HCT116 (cell line): ENCODE measurements around the gene MAOA. TPM values are rescaled to one million over a fixed set of nuclear protein-coding genes. Genes with fewer than 3 reads are reported as not detected.

ENCODE experiments used
- ATAC-seq: fragments of 200-7000 bp; cut with Tn5 transposase; 2 replicates; pipeline ENCODE4 v1.9.1; 2020; ENCODE audit warnings: mild to moderate bottlenecking, moderate library complexity
- BruUV-seq: library from RNA; stranded (reverse); fragments of 400-500 nt; replicated peaks from 2 replicates; lab custom pipeline; 2021; lab: Mats Ljungman, UMichigan
- CTCF ChIA-PET: fragments of 300-600 bp; sonication (Branson Sonifier 250); formaldehyde crosslinking; loops from one replicate; lab custom pipeline; 2021; ENCODE audit warnings: antibody characterized with exemption; lab: Charles Lee
- POLR2A ChIA-PET: fragments of 300-600, 350-600 bp; sonication (Branson Sonifier 250); formaldehyde crosslinking; loops from one replicate; lab custom pipeline; 2021; ENCODE audit warnings: antibody characterized with exemption; lab: Charles Lee
- RAD21 ChIA-PET, 2 experiments: fragments of 300-600 bp; sonication (Branson Sonifier 250); formaldehyde crosslinking; loops; one replicate each; lab custom pipeline; 2023; ENCODE audit warnings: low total read pairs in 2 of 2; ENCODE audit not compliant: uncharacterized antibody in 2 of 2, unreplicated experiment in 2 of 2, low non-redundant PET in 1 of 2; lab: Charles Lee
- DNase-seq: peaks from one replicate; pipeline ENCODE4 v3.0.0-alpha.2; 2010; ENCODE audit warnings: low read depth, low spot score
- H2AFZ ChIP-seq: fragments of 200-600 bp; shearing (Covaris generic), sonication (generic); 2 replicates; pipeline ENCODE4 v1.6.1; 2017; ENCODE audit warnings: low read depth, mixed run types, mixed read lengths, antibody characterized with exemption, low read length; ENCODE audit not compliant: poor library complexity, severe bottlenecking
- H3K27ac ChIP-seq: 2 replicates; pipeline ENCODE4 v1.5.1; 2012; ENCODE audit warnings: low read depth, low read length
- H3K27me3 ChIP-seq: fragments of 200-600 bp; sonication (generic); 2 replicates; pipeline ENCODE4 v1.6.1; 2016; ENCODE audit warnings: mixed run types, low read length, mixed read lengths; ENCODE audit not compliant: insufficient read depth
- H3K36me3 ChIP-seq, 2 experiments: fragments of 200-500 bp in 1 of 2; fragments of 200-600 bp in 1 of 2; sonication (Bioruptor generic) in 1 of 2; sonication (generic) in 1 of 2; 2 replicates each; pipeline versions ENCODE4 v1.5.1 to v1.6.1; 2014 to 2016; ENCODE audit warnings: low read length in 2 of 2, inconsistent platforms in 1 of 2, mixed read lengths in 1 of 2, mixed run types in 1 of 2; ENCODE audit not compliant: insufficient read depth in 2 of 2, control insufficient read depth in 1 of 2
- H3K4me1 ChIP-seq, 2 experiments: fragments of 200-600 bp in 1 of 2; sonication (generic) in 1 of 2; 2 replicates each; pipeline versions ENCODE4 v1.5.1 to v1.6.1; 2012 to 2017; ENCODE audit warnings: low read length in 2 of 2, inconsistent platforms in 1 of 2, mild to moderate bottlenecking in 1 of 2, mixed read lengths in 1 of 2, mixed run types in 1 of 2, moderate library complexity in 1 of 2; ENCODE audit not compliant: insufficient read depth in 2 of 2, control insufficient read depth in 1 of 2
- H3K4me2 ChIP-seq: fragments of 200-600 bp; sonication (generic); 2 replicates; pipeline ENCODE4 v1.6.1; 2017; ENCODE audit warnings: mixed run types, low read length, mixed read lengths
- H3K4me3 ChIP-seq, 2 experiments: fragments of 200-600 bp in 1 of 2; sonication (generic) in 1 of 2; replicated peaks in 1 of 2; 2 replicates each; pipeline ENCODE4 v1.5.1; 2011 to 2016; ENCODE audit warnings: low read length in 2 of 2, control low read depth in 1 of 2, low read depth in 1 of 2, mild to moderate bottlenecking in 1 of 2, mixed read lengths in 1 of 2, mixed run types in 1 of 2
- H3K79me2 ChIP-seq: fragments of 200-600 bp; sonication (generic); 2 replicates; pipeline ENCODE4 v1.6.1; 2017; ENCODE audit warnings: mild to moderate bottlenecking, mixed run types, low read length, moderate library complexity, mixed read lengths; ENCODE audit not compliant: insufficient read depth
- H3K9ac ChIP-seq: fragments of 200-600 bp; sonication (generic); 2 replicates; pipeline ENCODE4 v1.6.1; 2016; ENCODE audit warnings: low read length, mixed read lengths
- H3K9me2 ChIP-seq: fragments of 200-600 bp; sonication (generic), shearing (Covaris generic); 2 replicates; pipeline ENCODE4 v1.6.1; 2017; ENCODE audit warnings: mixed run types, mild to moderate bottlenecking, moderate library complexity; ENCODE audit not compliant: insufficient read depth
- H3K9me3 ChIP-seq, 2 experiments: fragments of 200-500 bp in 1 of 2; fragments of 200-600 bp in 1 of 2; sonication (Bioruptor generic) in 1 of 2; sonication (generic) in 1 of 2; 2 replicates each; pipeline ENCODE4 v1.6.1; 2014 to 2017; ENCODE audit warnings: low read length in 2 of 2, mixed read lengths in 2 of 2, inconsistent platforms in 1 of 2, low read depth in 1 of 2, mild to moderate bottlenecking in 1 of 2, mixed run types in 1 of 2, moderate library complexity in 1 of 2; ENCODE audit not compliant: control insufficient read depth in 1 of 2, insufficient read depth in 1 of 2
- H4K20me1 ChIP-seq: fragments of 200-600 bp; sonication (generic), shearing (Covaris generic); 2 replicates; pipeline ENCODE4 v1.6.1; 2017; ENCODE audit warnings: mixed run types, mild to moderate bottlenecking, moderate library complexity; ENCODE audit not compliant: insufficient read depth
- ATF3 ChIP-seq: IDR thresholded peaks from 2 replicates; pipeline ENCODE4 v1.6.1; 2012
- CTCF ChIP-seq, 3 experiments: fragments of 200-600 bp in 1 of 3; sonication (generic) in 1 of 3; IDR thresholded peaks in 2 of 3; conservative IDR thresholded peaks in 1 of 3; 2 replicates each; pipeline ENCODE4 v1.5.1; 2012 to 2017; ENCODE audit warnings: low read depth in 2 of 3, low read length in 2 of 3, antibody characterized with exemption in 1 of 3, borderline replicate concordance in 1 of 3, control low read depth in 1 of 3, mild to moderate bottlenecking in 1 of 3, mixed read lengths in 1 of 3, mixed run types in 1 of 3, moderate library complexity in 1 of 3; ENCODE audit not compliant: insufficient read depth in 1 of 3
- EGR1 ChIP-seq: IDR thresholded peaks from 2 replicates; pipeline ENCODE4 v1.6.1; 2012; ENCODE audit warnings: low read depth
- ELF1 ChIP-seq: IDR thresholded peaks from 2 replicates; pipeline ENCODE4 v1.6.1; 2012; ENCODE audit warnings: low read depth, borderline replicate concordance
- EZH2 ChIP-seq: fragments of 200-600 bp; sonication (generic); IDR thresholded peaks from 2 replicates; pipeline ENCODE4 v1.6.1; 2017; ENCODE audit warnings: antibody characterized with exemption, mixed run types
- EZH2phosphoT487 ChIP-seq: fragments of 200-600 bp; IDR thresholded peaks from 2 replicates; pipeline ENCODE4 v1.6.1; 2018; ENCODE audit warnings: antibody characterized with exemption, borderline replicate concordance
- FOSL1 ChIP-seq: IDR thresholded peaks from 2 replicates; pipeline ENCODE4 v1.6.1; 2012; ENCODE audit warnings: low read depth
- POLR2A ChIP-seq: IDR thresholded peaks from 2 replicates; pipeline ENCODE4 v1.7.0; 2011; ENCODE audit warnings: borderline replicate concordance; ENCODE audit not compliant: insufficient read depth, insufficient read length; ENCODE audit errors: extremely low read depth
- POLR2AphosphoS5 ChIP-seq: IDR thresholded peaks from 2 replicates; pipeline ENCODE4 v1.6.1; 2011; ENCODE audit warnings: mild to moderate bottlenecking, low read depth, low read length, moderate library complexity
- RAD21 ChIP-seq: IDR thresholded peaks from 2 replicates; pipeline ENCODE4 v1.6.1; 2012; ENCODE audit warnings: low read depth, mild to moderate bottlenecking
- REST ChIP-seq: IDR thresholded peaks from 2 replicates; pipeline ENCODE4 v1.6.1; 2012; ENCODE audit warnings: low read depth
- SIN3A ChIP-seq: IDR thresholded peaks from 2 replicates; pipeline ENCODE4 v1.6.1; 2012; ENCODE audit warnings: low read depth
- SP1 ChIP-seq: IDR thresholded peaks from 2 replicates; pipeline ENCODE4 v1.6.1; 2012; ENCODE audit warnings: low read depth
- SRF ChIP-seq: IDR thresholded peaks from 2 replicates; pipeline ENCODE4 v1.6.1; 2012; ENCODE audit warnings: low read depth
- TCF7L2 ChIP-seq: IDR thresholded peaks from 2 replicates; pipeline ENCODE4 v1.7.0; 2011; ENCODE audit warnings: borderline replicate concordance, inconsistent platforms; ENCODE audit not compliant: insufficient read depth, insufficient read length; ENCODE audit errors: extremely low read depth
- YY1 ChIP-seq: IDR thresholded peaks from 2 replicates; pipeline ENCODE4 v1.6.1; 2011; ENCODE audit warnings: low read length, low read depth, moderate library complexity, mild to moderate bottlenecking; ENCODE audit not compliant: insufficient replicate concordance; ENCODE audit errors: extremely low read depth
- intact Hi-C: fragments of 100-400 bp; cut with micrococcal nuclease; formaldehyde crosslinking; loops from 2 replicates; pipeline ENCODE4 v1.10.0; 2022
- total RNA-seq: library from RNA; stranded (reverse); gene quantifications from one replicate; pipeline ENCODE4 v1.2.1, GENCODE V29; 2021; ENCODE audit not compliant: unreplicated experiment

The MAOA gene
- total RNA-seq, 1 experiment from 2014 or later, result 13.6 TPM

GRCh38 chrX:43718081-43718480 lies 62.0 kb downstream of the MAOA start:
- Histone ChIP-seq H3K4me2 (no peak overlapping the region), H3K79me2 (no peaks in the 10 kb centered on the region), H3K9me3 (no peaks in the 10 kb centered on the region), H3K4me1 (no peaks in the 10 kb centered on the region), H3K27me3 (no peaks in the 10 kb centered on the region), H3K4me3 (no peak overlapping the region), H2AFZ (no peak overlapping the region), H3K9ac (no peak overlapping the region), H4K20me1 (no peaks in the 10 kb centered on the region), H3K9me2 (no peaks in the 10 kb centered on the region), H3K36me3 (no peaks in the 10 kb centered on the region), H3K27ac (no peak overlapping the region)
- POLR2A ChIA-PET, result no interaction called here
- intact Hi-C loops, result no loop called here
- TF ChIP-seq REST (no peak), RAD21 (no peak), EGR1 (no peak), TCF7L2 (no peak), EZH2phosphoT487 (no peak), SP1 (no peak), ATF3 (no peak), YY1 (no peak), EZH2 (no peak), SIN3A (no peak), CTCF (IDR thresholded peaks at IDR 0.05 in 2 of 3, conservative IDR thresholded peaks at IDR 0.05 in 1 of 3; ENCODE audit: borderline replicate concordance in 1 of 3, insufficient read depth in 1 of 3, low read depth in 2 of 3, low read length in 2 of 3) (no peak), ELF1 (no peak), SRF (no peak), POLR2A (no peak), FOSL1 (no peak), POLR2AphosphoS5 (no peak)
- CTCF ChIA-PET, result no interaction called here
- RAD21 ChIA-PET, result no interaction called here
- no peak for DNase-seq
- ATAC-seq, result no peak
- BruUV-seq, result no TSS peak
